C4-2B (cell line): Measurements from ENCODE around the gene CHN2.

Source experiments
- ZFX ChIP-seq: fragments of 450-650 bp; IDR thresholded peaks from 2 replicates; pipeline ENCODE4 v1.6.1; 2017
- TF ChIP-seq, protein P1 (sequence below): fragments of 450-650 bp; conservative IDR thresholded peaks from 2 replicates; pipeline ENCODE4 v1.5.1; 2017; ENCODE audit warnings: mild to moderate bottlenecking

DNA sequence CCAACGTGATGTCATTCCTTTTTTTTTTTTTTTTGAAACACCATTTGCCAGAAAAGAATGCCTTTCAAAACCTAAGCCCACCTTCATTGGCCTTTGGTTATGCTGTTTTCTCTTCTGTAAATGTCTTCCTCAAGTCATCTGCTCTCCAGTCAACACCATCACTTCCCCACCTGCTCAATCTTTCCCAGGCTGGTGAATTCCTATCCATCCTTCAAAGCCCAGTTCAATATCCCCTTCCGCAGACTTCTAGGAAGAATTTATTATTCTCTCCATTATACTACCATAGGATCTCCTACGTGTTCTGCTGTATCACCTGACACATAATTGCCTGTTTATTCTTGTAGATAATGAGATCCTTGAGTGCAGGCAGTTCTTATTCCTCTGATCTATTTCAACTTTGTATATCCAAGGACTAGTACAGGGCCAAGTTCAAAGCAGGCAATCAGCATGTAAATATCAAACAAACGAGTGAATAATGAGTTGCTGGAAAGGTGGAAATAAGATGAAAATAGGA is 295.6 kb downstream of the CHN2 start:
- TF ChIP-seq, protein P1, sequence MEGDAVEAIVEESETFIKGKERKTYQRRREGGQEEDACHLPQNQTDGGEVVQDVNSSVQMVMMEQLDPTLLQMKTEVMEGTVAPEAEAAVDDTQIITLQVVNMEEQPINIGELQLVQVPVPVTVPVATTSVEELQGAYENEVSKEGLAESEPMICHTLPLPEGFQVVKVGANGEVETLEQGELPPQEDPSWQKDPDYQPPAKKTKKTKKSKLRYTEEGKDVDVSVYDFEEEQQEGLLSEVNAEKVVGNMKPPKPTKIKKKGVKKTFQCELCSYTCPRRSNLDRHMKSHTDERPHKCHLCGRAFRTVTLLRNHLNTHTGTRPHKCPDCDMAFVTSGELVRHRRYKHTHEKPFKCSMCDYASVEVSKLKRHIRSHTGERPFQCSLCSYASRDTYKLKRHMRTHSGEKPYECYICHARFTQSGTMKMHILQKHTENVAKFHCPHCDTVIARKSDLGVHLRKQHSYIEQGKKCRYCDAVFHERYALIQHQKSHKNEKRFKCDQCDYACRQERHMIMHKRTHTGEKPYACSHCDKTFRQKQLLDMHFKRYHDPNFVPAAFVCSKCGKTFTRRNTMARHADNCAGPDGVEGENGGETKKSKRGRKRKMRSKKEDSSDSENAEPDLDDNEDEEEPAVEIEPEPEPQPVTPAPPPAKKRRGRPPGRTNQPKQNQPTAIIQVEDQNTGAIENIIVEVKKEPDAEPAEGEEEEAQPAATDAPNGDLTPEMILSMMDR: no peak
- TF ChIP-seq ZFX: no peak
